ENCODE measurements around the gene MUL1.

DNA sequence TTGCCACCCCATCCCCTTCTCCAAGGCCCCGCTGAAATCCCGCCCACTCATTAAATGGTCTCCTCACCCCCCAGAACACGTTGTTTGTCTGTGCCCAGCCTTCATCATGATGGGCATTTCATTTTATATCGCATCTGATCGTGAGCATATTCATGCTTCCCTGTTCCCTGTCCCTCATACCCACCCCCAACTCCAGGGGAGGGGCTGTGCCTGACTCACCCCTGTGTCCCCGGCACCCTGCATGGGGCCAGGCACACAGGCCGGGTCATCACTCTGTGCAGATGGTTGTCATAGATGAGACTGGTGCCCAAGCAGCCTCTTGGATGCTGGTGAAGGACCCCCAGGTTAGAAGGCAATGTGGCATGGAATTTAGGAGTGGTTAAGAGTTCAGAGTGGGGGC is 33.0 kb downstream of the MUL1 start:
- TF ChIP-seq, protein P1, sequence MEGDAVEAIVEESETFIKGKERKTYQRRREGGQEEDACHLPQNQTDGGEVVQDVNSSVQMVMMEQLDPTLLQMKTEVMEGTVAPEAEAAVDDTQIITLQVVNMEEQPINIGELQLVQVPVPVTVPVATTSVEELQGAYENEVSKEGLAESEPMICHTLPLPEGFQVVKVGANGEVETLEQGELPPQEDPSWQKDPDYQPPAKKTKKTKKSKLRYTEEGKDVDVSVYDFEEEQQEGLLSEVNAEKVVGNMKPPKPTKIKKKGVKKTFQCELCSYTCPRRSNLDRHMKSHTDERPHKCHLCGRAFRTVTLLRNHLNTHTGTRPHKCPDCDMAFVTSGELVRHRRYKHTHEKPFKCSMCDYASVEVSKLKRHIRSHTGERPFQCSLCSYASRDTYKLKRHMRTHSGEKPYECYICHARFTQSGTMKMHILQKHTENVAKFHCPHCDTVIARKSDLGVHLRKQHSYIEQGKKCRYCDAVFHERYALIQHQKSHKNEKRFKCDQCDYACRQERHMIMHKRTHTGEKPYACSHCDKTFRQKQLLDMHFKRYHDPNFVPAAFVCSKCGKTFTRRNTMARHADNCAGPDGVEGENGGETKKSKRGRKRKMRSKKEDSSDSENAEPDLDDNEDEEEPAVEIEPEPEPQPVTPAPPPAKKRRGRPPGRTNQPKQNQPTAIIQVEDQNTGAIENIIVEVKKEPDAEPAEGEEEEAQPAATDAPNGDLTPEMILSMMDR (IDR thresholded peaks at IDR 0.05; ENCODE audit: low read length), result no peak
- no peak for TF ChIP-seq EZH2 (optimal IDR thresholded peaks at IDR 0.05; ENCODE audit: low read depth, low read length)
- no peak for TF ChIP-seq EZH2phosphoT487 (IDR thresholded peaks at IDR 0.05; ENCODE audit: low read length)
